ENCODE measurements around the gene DIP2C.

DIP2C gene

GRCh38 chr10:423178-423577 is 266.3 kb downstream of the DIP2C start:
- H2AFZ ChIP-seq (ENCODE audit: low read depth, low read length): no peak overlapping the region
- H3K4me3 ChIP-seq (ENCODE audit: low read depth in 1 of 2, low read length in 2 of 2): no peak overlapping the region
- ATAC-seq (ENCODE audit: insufficient read depth, low read depth): no peak
- H3K9me3 ChIP-seq (ENCODE audit: insufficient read depth, low read length, severe bottlenecking): no peaks in the 10 kb centered on the region
- H3K4me1 ChIP-seq (ENCODE audit: insufficient read depth, low read length): peaks cover 7% of the 10 kb centered on the region
- peaks cover 3% of the 10 kb centered on the region; the same call in 1 of the 2 replicates for H4K20me1 ChIP-seq (ENCODE audit: insufficient read depth, low read length)
- no peak for TF ChIP-seq EZH2 (IDR thresholded peaks at IDR 0.05; ENCODE audit: borderline replicate concordance, low read depth, low read length, severe bottlenecking)
- TF ChIP-seq, protein P1, sequence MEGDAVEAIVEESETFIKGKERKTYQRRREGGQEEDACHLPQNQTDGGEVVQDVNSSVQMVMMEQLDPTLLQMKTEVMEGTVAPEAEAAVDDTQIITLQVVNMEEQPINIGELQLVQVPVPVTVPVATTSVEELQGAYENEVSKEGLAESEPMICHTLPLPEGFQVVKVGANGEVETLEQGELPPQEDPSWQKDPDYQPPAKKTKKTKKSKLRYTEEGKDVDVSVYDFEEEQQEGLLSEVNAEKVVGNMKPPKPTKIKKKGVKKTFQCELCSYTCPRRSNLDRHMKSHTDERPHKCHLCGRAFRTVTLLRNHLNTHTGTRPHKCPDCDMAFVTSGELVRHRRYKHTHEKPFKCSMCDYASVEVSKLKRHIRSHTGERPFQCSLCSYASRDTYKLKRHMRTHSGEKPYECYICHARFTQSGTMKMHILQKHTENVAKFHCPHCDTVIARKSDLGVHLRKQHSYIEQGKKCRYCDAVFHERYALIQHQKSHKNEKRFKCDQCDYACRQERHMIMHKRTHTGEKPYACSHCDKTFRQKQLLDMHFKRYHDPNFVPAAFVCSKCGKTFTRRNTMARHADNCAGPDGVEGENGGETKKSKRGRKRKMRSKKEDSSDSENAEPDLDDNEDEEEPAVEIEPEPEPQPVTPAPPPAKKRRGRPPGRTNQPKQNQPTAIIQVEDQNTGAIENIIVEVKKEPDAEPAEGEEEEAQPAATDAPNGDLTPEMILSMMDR (IDR thresholded peaks at IDR 0.05; ENCODE audit: borderline replicate concordance, extremely low read depth, low read length, poor library complexity, severe bottlenecking): no peak
- DNase-seq: no peak
- no peak overlapping the region for H3K9ac ChIP-seq (ENCODE audit: low read depth, low read length)
- no peaks in the 10 kb centered on the region for H3K36me3 ChIP-seq (ENCODE audit: insufficient read depth, low read length)
- H3K27ac ChIP-seq (ENCODE audit: low read length): no peak overlapping the region
- H3K27me3 ChIP-seq (ENCODE audit: insufficient read depth, low read length, poor library complexity): peaks cover 10% of the 10 kb centered on the region
- H3K79me2 ChIP-seq (ENCODE audit: insufficient read depth, low read length): no peaks in the 10 kb centered on the region
- no peak overlapping the region for H3K4me2 ChIP-seq (ENCODE audit: insufficient read depth, low read length)

- Histone ChIP-seq H2AFZ (ENCODE audit: low read depth, low read length) (no peak overlapping the region), H4K20me1 (ENCODE audit: insufficient read depth, low read length) (peaks cover 3% of the 10 kb centered on the region; the same call in 1 of the 2 replicates), H3K4me2 (ENCODE audit: insufficient read depth, low read length) (no peak overlapping the region), H3K4me1 (ENCODE audit: insufficient read depth, low read length) (peaks cover 7% of the 10 kb centered on the region), H3K9ac (ENCODE audit: low read depth, low read length) (no peak overlapping the region), H3K79me2 (ENCODE audit: insufficient read depth, low read length) (no peaks in the 10 kb centered on the region), H3K27ac (ENCODE audit: low read length) (no peak overlapping the region), H3K4me3 (ENCODE audit: low read depth in 1 of 2, low read length in 2 of 2) (no peak overlapping the region), H3K9me3 (ENCODE audit: insufficient read depth, low read length, severe bottlenecking) (no peaks in the 10 kb centered on the region), H3K27me3 (ENCODE audit: insufficient read depth, low read length, poor library complexity) (peaks cover 9% of the 10 kb centered on the region), H3K36me3 (ENCODE audit: insufficient read depth, low read length) (no peaks in the 10 kb centered on the region)
- ATAC-seq (ENCODE audit: insufficient read depth, low read depth): no peak
- TF ChIP-seq EZH2 (IDR thresholded peaks at IDR 0.05; ENCODE audit: borderline replicate concordance, low read depth, low read length, severe bottlenecking): no peak
- TF ChIP-seq, protein P1 (IDR thresholded peaks at IDR 0.05; ENCODE audit: borderline replicate concordance, extremely low read depth, low read length, poor library complexity, severe bottlenecking): no peak
- no peak for DNase-seq
These were observed 266.8 kb downstream of the DIP2C start for GRCh38 chr10:422675-423074.

GRCh38 chr10:422241-422640 is 267.2 kb downstream of the DIP2C start:
- H3K4me1 ChIP-seq (ENCODE audit: insufficient read depth, low read length): peaks cover 7% of the 10 kb centered on the region
- H4K20me1 ChIP-seq (ENCODE audit: insufficient read depth, low read length): peaks cover 3% of the 10 kb centered on the region; the same call in 1 of the 2 replicates
- peak; percentile 54; the same call in 2 of the 3 replicates for ATAC-seq (ENCODE audit: insufficient read depth, low read depth)
- no peaks in the 10 kb centered on the region for H3K79me2 ChIP-seq (ENCODE audit: insufficient read depth, low read length)
- peaks cover 9% of the 10 kb centered on the region for H3K27me3 ChIP-seq (ENCODE audit: insufficient read depth, low read length, poor library complexity)
- TF ChIP-seq EZH2 (IDR thresholded peaks at IDR 0.05; ENCODE audit: borderline replicate concordance, low read depth, low read length, severe bottlenecking): no peak
- TF ChIP-seq, protein P1 (IDR thresholded peaks at IDR 0.05; ENCODE audit: borderline replicate concordance, extremely low read depth, low read length, poor library complexity, severe bottlenecking): no peak
- H2AFZ ChIP-seq (ENCODE audit: low read depth, low read length): no peak overlapping the region
- H3K4me2 ChIP-seq (ENCODE audit: insufficient read depth, low read length): no peak overlapping the region
- H3K9ac ChIP-seq (ENCODE audit: low read depth, low read length): no peak overlapping the region
- DNase-seq: peak; percentile 10
- no peaks in the 10 kb centered on the region for H3K9me3 ChIP-seq (ENCODE audit: insufficient read depth, low read length, severe bottlenecking)
- no peak overlapping the region for H3K27ac ChIP-seq (ENCODE audit: low read length)
- H3K36me3 ChIP-seq (ENCODE audit: insufficient read depth, low read length): no peaks in the 10 kb centered on the region
- H3K4me3 ChIP-seq (ENCODE audit: low read depth in 1 of 2, low read length in 2 of 2): no peak overlapping the region

DNA sequence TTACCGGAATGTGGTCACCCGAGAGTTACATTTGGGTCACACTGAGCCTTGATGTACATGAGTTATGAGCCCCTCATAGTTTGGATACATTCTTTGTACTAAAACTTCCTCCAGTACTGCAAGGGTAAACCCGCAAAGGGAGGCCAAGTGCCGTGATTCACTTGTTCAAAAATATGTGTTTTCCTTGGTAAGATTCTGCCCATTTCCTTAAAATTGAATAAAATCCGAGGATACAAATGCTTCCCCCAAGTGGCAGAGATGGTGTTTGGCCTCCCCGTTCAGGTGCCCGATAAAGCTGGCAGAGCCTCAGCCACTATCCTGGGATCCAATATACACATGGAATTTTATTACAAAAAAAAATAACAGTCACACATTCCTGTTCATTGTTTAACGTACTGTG is 268.3 kb downstream of the DIP2C start:
- H3K4me1 ChIP-seq (ENCODE audit: insufficient read depth, low read length): peaks cover 7% of the 10 kb centered on the region
- H3K9ac ChIP-seq (ENCODE audit: low read depth, low read length): no peak overlapping the region
- no peaks in the 10 kb centered on the region for H3K79me2 ChIP-seq (ENCODE audit: insufficient read depth, low read length)
- H4K20me1 ChIP-seq (ENCODE audit: insufficient read depth, low read length): no peaks in the 10 kb centered on the region
- H3K27ac ChIP-seq (ENCODE audit: low read length): no peak overlapping the region
- no peaks in the 10 kb centered on the region for H3K36me3 ChIP-seq (ENCODE audit: insufficient read depth, low read length)
- no peak for DNase-seq
- no peak overlapping the region for H3K4me3 ChIP-seq (ENCODE audit: low read depth in 1 of 2, low read length in 2 of 2)
- H3K4me2 ChIP-seq (ENCODE audit: insufficient read depth, low read length): no peak overlapping the region
- H3K9me3 ChIP-seq (ENCODE audit: insufficient read depth, low read length, severe bottlenecking): no peaks in the 10 kb centered on the region
- ATAC-seq (ENCODE audit: insufficient read depth, low read depth): no peak
- H3K27me3 ChIP-seq (ENCODE audit: insufficient read depth, low read length, poor library complexity): peaks cover 2% of the 10 kb centered on the region
- TF ChIP-seq EZH2 (IDR thresholded peaks at IDR 0.05; ENCODE audit: borderline replicate concordance, low read depth, low read length, severe bottlenecking): no peak
- TF ChIP-seq, protein P1 (IDR thresholded peaks at IDR 0.05; ENCODE audit: borderline replicate concordance, extremely low read depth, low read length, poor library complexity, severe bottlenecking): no peak
- H2AFZ ChIP-seq (ENCODE audit: low read depth, low read length): no peak overlapping the region

All from DND-41 (cell line).